SU-DHL-6 (cell line): Measurements from ENCODE around the gene STRN.

Experiments used
- CTCF ChIP-seq: fragments of 200-600 bp; sonication (generic); IDR thresholded peaks from one replicate; pipeline ENCODE4 v1.5.1; 2017; ENCODE audit warnings: antibody characterized with exemption, mild to moderate bottlenecking, low read length, moderate library complexity; ENCODE audit not compliant: insufficient read depth, poor library complexity, severe bottlenecking
- EZH2phosphoT487 ChIP-seq: fragments of 200-600 bp; sonication (generic), shearing (Covaris generic); conservative IDR thresholded peaks from 2 replicates; pipeline ENCODE4 v1.6.1; 2018; ENCODE audit warnings: mild to moderate bottlenecking, antibody characterized with exemption, low read length, moderate library complexity, mixed read lengths

GRCh38 chr2:36963106-36963505, 3.2 kb downstream of the STRN start:
- TF ChIP-seq CTCF (no peak), EZH2phosphoT487 (no peak)
